NCI-H748 (cell line): ENCODE measurements around the gene ST6GALNAC6.

Experiments
- DNase-seq: peaks from one replicate; lab custom pipeline; 2025; ENCODE audit not compliant: unreplicated experiment; lab: John Stamatoyannopoulos, UW

The ST6GALNAC6 gene

GRCh38 chr9:127917603-127918002 is 18.2 kb upstream of the ST6GALNAC6 start:
- no peak for DNase-seq

GRCh38 chr9:127916720-127917581 is 17.5 kb upstream of the ST6GALNAC6 start, which contains the start of gene ST6GALNAC4:
Gene ST6GALNAC4, minus strand, starts transcription at chr9:127917041. Its CDS starts 622 bp downstream, at chr9:127916419.
- DNase-seq, result peak; percentile 89

- no peak for DNase-seq
Observed at GRCh38 chr9:127915801-127916719, 16.7 kb upstream of the ST6GALNAC6 start.

- DNase-seq, result no peak
Observed at GRCh38 chr9:127915325-127915752, 15.9 kb upstream of the ST6GALNAC6 start.

GRCh38 chr9:127913682-127914081 is 14.3 kb upstream of the ST6GALNAC6 start:
- no peak for DNase-seq

GRCh38 chr9:127912882-127913281 is 13.5 kb upstream of the ST6GALNAC6 start:
- DNase-seq, result peak; percentile 23

- no peak for DNase-seq
Observed at GRCh38 chr9:127912296-127912695, 12.9 kb upstream of the ST6GALNAC6 start.

GRCh38 chr9:127910613-127911205 is 11.3 kb upstream of the ST6GALNAC6 start:
- DNase-seq, result no peak

GRCh38 chr9:127909839-127910273 is 10.5 kb upstream of the ST6GALNAC6 start:
- no peak for DNase-seq

- no peak for DNase-seq
Observed at GRCh38 chr9:127908660-127908926, 9.2 kb upstream of the ST6GALNAC6 start.

- DNase-seq, result no peak
Observed at GRCh38 chr9:127907867-127908659, 8.7 kb upstream of the ST6GALNAC6 start.

- no peak for DNase-seq
Observed at GRCh38 chr9:127905788-127906191, 6.4 kb upstream of the ST6GALNAC6 start.

GRCh38 chr9:127905004-127905728 is 5.8 kb upstream of the ST6GALNAC6 start:
- no peak for DNase-seq

GRCh38 chr9:127904561-127905003 is 5.2 kb upstream of the ST6GALNAC6 start:
- no peak for DNase-seq

- no peak for DNase-seq
Observed at GRCh38 chr9:127903557-127904475, 4.4 kb upstream of the ST6GALNAC6 start.

GRCh38 chr9:127898433-127899127 is 823 bp downstream of the ST6GALNAC6 start:
- DNase-seq, result peak; percentile 39

GRCh38 chr9:127897193-127897692 is 2.2 kb downstream of the ST6GALNAC6 start:
- DNase-seq, result peak; percentile 68
